Measurements from ENCODE around the gene IL6. TPM values are rescaled to one million over a fixed set of nuclear protein-coding genes. Genes with fewer than 3 reads are reported as not detected.

Gene IL6
- polyA plus RNA-seq, 1 donor (not counting 4 experiments of a cell fraction or from before 2014, with no cell fraction given): 5.0 TPM

DNA sequence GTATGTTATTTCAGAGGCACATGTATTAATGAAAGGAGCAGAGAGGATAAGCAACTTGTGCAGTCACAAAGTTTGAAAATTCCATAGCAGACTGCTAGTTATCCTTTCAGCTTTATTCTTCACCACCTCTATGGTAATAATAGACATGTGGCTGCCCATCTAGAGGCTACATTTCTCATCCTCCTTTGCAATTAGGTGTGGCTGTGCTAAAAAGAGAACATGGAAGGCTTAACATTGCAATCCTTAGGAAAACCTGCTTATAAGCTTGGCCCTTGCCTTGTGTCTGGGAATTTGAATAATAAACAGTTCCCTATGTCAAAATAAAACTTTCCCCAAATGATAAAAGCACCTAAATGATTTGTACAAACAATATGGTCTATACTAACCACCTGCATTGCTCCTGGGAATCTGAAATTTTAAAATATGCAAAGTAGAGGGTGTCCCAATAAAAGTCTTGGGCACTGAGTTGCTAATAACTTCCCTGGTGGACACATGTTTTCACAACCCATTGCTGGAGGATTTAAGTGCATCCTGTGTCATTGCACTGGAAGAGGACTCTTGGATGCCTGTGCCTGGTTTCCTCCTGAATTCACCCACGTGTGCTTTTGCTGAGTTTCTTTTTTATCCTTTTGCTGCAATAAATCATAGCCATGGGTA lies 30.5 kb downstream of the IL6 start:
- Histone ChIP-seq H3K36me3 (ENCODE audit: control insufficient read depth in 2 of 2, extremely low read depth in 1 of 2, insufficient read depth in 2 of 2, low read length in 2 of 2) (no peaks in the 10 kb centered on the region), H3K9me1 (ENCODE audit: control insufficient read depth, extremely low read depth, insufficient read depth, low read length) (no peaks in the 10 kb centered on the region), H3K27ac (ENCODE audit: control insufficient read depth, insufficient read depth, low read length) (no peak overlapping the region), H3K4me2 (ENCODE audit: control insufficient read depth, extremely low read depth, insufficient read depth, low read depth, low read length) (no peak overlapping the region), H3K27me3 (ENCODE audit: control insufficient read depth, extremely low read depth, insufficient read depth, low read length) (no peaks in the 10 kb centered on the region), H3K9me3 (ENCODE audit: control insufficient read depth, low read depth, low read length) (peaks cover 2% of the 10 kb centered on the region), H3K4me3 (ENCODE audit: control insufficient read depth in 2 of 3, extremely low read depth in 1 of 3, insufficient read depth in 2 of 3, low read depth in 1 of 3, low read length in 3 of 3) (no peak overlapping the region), H2AFZ (ENCODE audit: control insufficient read depth, low read length) (no peak overlapping the region), H3K4me1 (ENCODE audit: control insufficient read depth, extremely low read depth, insufficient read depth, low read length) (no peaks in the 10 kb centered on the region), H3K79me2 (ENCODE audit: control insufficient read depth, insufficient read depth, low read length) (no peaks in the 10 kb centered on the region), H3K9ac (ENCODE audit: control insufficient read depth, extremely low read depth, insufficient read depth, low read length) (no peak overlapping the region), H4K20me1 (ENCODE audit: control insufficient read depth, extremely low read depth, insufficient read depth, low read length) (no peaks in the 10 kb centered on the region)
- TF ChIP-seq, protein P1, sequence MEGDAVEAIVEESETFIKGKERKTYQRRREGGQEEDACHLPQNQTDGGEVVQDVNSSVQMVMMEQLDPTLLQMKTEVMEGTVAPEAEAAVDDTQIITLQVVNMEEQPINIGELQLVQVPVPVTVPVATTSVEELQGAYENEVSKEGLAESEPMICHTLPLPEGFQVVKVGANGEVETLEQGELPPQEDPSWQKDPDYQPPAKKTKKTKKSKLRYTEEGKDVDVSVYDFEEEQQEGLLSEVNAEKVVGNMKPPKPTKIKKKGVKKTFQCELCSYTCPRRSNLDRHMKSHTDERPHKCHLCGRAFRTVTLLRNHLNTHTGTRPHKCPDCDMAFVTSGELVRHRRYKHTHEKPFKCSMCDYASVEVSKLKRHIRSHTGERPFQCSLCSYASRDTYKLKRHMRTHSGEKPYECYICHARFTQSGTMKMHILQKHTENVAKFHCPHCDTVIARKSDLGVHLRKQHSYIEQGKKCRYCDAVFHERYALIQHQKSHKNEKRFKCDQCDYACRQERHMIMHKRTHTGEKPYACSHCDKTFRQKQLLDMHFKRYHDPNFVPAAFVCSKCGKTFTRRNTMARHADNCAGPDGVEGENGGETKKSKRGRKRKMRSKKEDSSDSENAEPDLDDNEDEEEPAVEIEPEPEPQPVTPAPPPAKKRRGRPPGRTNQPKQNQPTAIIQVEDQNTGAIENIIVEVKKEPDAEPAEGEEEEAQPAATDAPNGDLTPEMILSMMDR (optimal IDR thresholded peaks at IDR 0.05 in 1 of 3, IDR thresholded peaks at IDR 0.05 in 1 of 3, conservative IDR thresholded peaks at IDR 0.05 in 1 of 3; ENCODE audit: extremely low read depth in 1 of 3, insufficient read depth in 2 of 3, low read length in 3 of 3): no peak
- no peak for TF ChIP-seq EZH2 (IDR thresholded peaks at IDR 0.05; ENCODE audit: low read length)
- FAIRE-seq (no peak), DNase-seq (ENCODE audit: low read depth, low spot score) (no peak)
- dilution Hi-C loops (cut with MboI; ENCODE audit: extremely low pct_ligation_motif_present, low sequenced_read_pairs): no loop called here

DNA sequence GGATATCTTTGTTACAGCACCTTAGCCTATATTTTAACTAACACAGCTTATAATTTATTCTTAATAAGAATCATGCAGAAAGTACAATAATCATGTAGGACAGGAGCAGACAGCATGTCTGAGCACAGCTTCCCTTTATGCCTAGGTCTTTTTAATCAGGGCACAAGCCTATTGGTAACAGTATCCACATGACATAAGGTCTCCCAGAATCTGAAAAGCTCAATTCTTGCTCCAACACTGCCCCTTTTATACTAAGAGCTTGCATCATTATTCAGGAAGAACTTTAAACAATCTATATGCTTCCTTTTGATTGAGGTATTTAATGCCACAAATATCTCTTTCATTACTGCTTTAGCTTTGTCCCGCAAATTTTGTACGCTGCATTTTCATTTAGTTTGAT lies 31.6 kb downstream of the IL6 start:
- Histone ChIP-seq H3K9ac (ENCODE audit: control insufficient read depth, extremely low read depth, insufficient read depth, low read length) (no peak overlapping the region), H3K9me1 (ENCODE audit: control insufficient read depth, extremely low read depth, insufficient read depth, low read length) (no peaks in the 10 kb centered on the region), H3K27ac (ENCODE audit: control insufficient read depth, insufficient read depth, low read length) (no peak overlapping the region), H4K20me1 (ENCODE audit: control insufficient read depth, extremely low read depth, insufficient read depth, low read length) (no peaks in the 10 kb centered on the region), H3K27me3 (ENCODE audit: control insufficient read depth, extremely low read depth, insufficient read depth, low read length) (no peaks in the 10 kb centered on the region), H3K4me3 (ENCODE audit: control insufficient read depth in 2 of 3, extremely low read depth in 1 of 3, insufficient read depth in 2 of 3, low read depth in 1 of 3, low read length in 3 of 3) (no peak overlapping the region), H3K4me2 (ENCODE audit: control insufficient read depth, extremely low read depth, insufficient read depth, low read depth, low read length) (no peak overlapping the region), H3K4me1 (ENCODE audit: control insufficient read depth, extremely low read depth, insufficient read depth, low read length) (no peaks in the 10 kb centered on the region), H3K9me3 (ENCODE audit: control insufficient read depth, low read depth, low read length) (peaks cover 2% of the 10 kb centered on the region), H3K36me3 (ENCODE audit: control insufficient read depth in 2 of 2, extremely low read depth in 1 of 2, insufficient read depth in 2 of 2, low read length in 2 of 2) (no peaks in the 10 kb centered on the region), H2AFZ (ENCODE audit: control insufficient read depth, low read length) (no peak overlapping the region), H3K79me2 (ENCODE audit: control insufficient read depth, insufficient read depth, low read length) (no peaks in the 10 kb centered on the region)
- FAIRE-seq (no peak), DNase-seq (ENCODE audit: low read depth, low spot score) (no peak)
- TF ChIP-seq EZH2 (IDR thresholded peaks at IDR 0.05; ENCODE audit: low read length): no peak
- TF ChIP-seq, protein P1 (optimal IDR thresholded peaks at IDR 0.05 in 1 of 3, IDR thresholded peaks at IDR 0.05 in 1 of 3, conservative IDR thresholded peaks at IDR 0.05 in 1 of 3; ENCODE audit: extremely low read depth in 1 of 3, insufficient read depth in 2 of 3, low read length in 3 of 3): no peak
- dilution Hi-C loops (cut with MboI; ENCODE audit: extremely low pct_ligation_motif_present, low sequenced_read_pairs): no loop called here

Data from keratinocyte (primary cell).